Adipose tissue (tissue), 3 donors: ENCODE data around the gene AHCYL2. TPM values are rescaled to one million over a fixed set of nuclear protein-coding genes. Genes with fewer than 3 reads are reported as not detected.
"Not testable (repeated sequence)": the region's sequence is repeated elsewhere in the genome, so short reads cannot be mapped to it uniquely, and the experiment has no call there.

ENCODE experiments used
- H3K27ac ChIP-seq: one replicate; pipeline ENCODE4 v1.5.1; 2013; ENCODE audit warnings: low read depth, low read length
- WGBS, 3 donors: extraction: QIAGEN DNeasy Blood & Tissue Kit; methylation state at CpG; one replicate each; pipeline ENCODE4 v1.1.7; 2013; 5-methylcytosine and 5-hydroxymethylcytosine counted together
- polyA plus RNA-seq, 3 donors: library from polyadenylated mRNA; stranded (reverse); fragments of 200-250 nt; gene quantifications; one replicate each; pipeline ENCODE4 v1.2.3, GENCODE V29; 2013
- donor health status: healthy with polysubstance abuse.
- donor health status: Bipolar disorder and iron deficiency.
- donor health status: healthy.

Gene AHCYL2
- polyA plus RNA-seq, 3 donors = 4.1 to 5.8 (median 5.3) TPM

DNA sequence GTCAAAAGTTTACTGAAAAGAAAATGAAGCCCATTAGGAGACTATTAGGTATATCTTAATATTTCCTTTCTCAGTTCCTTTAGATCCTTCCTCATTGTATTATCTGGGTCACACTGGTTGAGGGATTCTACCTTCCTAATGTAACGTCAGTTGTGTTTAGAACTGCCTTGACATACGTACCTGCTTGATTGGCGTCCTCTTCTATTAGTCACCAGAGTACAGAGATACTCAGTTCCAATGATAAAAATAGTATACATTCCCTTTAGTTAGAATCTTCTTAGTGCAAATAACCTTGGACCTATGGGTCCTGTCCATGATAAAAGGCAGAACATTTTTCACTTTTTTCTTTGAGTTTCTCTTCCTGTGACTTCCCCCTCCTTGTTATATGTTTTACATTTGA lies 45.2 kb downstream of the AHCYL2 start:
- no peak overlapping the region for H3K27ac ChIP-seq
- 79 to 87% (median 84%) methylated on average over 3 of the region's 3 CpGs for WGBS, 3 donors

DNA sequence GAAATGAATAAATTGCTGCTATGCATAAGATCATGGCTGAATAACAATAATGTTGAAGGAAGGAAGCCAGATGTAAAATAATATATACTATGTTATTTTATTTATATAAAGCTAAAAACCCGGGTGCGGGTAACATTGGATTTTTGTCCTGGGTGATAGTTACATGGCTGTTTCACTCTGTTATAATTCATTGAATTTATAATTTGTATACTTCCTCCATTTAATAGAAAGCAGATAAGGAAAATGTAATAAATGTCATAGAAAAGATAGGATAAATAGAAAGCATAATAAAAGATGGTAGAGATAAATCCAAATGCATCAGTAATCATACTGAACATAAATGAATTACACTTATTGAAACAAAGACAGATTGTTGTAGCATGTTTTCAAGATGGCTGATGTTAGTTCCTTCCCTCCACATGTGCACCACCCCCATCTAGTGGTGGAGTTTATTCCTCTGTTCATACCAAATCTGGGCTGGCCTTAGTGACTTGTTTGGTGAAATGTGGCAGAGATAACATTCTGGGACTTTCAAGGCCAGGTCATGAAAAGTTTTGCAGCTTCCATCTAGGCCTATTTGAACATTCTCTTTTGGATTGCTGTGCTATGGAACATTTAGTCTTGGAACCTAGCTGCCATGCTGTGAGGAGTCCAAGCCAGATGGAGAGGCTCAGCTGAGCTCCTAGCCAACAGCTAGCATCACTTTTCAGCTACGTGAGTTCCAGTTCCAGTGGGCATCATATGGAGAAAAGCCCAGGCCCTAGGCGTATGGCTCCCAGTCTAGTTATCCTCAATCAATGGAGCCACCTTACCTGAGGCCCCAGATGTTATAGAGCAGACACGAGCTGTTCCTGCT lies 46.9 kb downstream of the AHCYL2 start:
- no peak overlapping the region for H3K27ac ChIP-seq
- WGBS, 3 donors = 57 to 76% (median 68%) methylated on average over 5 of the region's 5 CpGs

GRCh38 chr7:129273936-129274335 lies 49.1 kb downstream of the AHCYL2 start:
- no peak overlapping the region for H3K27ac ChIP-seq

DNA sequence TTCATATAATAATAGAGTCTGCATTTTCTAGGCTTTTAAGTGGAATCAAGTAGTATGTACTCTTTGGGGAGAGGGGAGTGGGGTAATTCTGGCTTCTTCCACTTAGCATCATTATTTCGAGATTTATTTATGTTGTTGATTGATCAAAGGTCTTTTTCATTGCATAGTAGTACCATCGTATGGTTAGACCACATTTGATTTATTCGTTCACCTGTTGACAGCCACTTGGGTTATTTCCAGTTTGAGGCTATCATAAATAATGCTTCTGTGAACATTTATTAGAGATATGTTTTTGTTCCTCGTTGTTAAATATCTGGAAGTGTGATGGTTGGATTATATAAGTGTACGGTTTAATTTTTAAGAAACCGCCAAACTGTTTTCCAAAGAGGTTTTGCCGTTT lies 52.8 kb downstream of the AHCYL2 start:
- H3K27ac ChIP-seq = no peak overlapping the region
- 59 to 66% (median 61%) methylated on average over 7 of the region's 7 CpGs for WGBS, 3 donors

- no peak overlapping the region for H3K27ac ChIP-seq
- 91 to 97% (median 95%) methylated on average over 2 of the region's 2 CpGs for WGBS, 3 donors
Measured at GRCh38 chr7:129278688-129279087, 53.9 kb downstream of the AHCYL2 start.

- WGBS, 3 donors = 87 to 94% (median 92%) methylated on average over 3 of the region's 3 CpGs
Measured at GRCh38 chr7:129279757-129280156, 54.9 kb downstream of the AHCYL2 start.

DNA sequence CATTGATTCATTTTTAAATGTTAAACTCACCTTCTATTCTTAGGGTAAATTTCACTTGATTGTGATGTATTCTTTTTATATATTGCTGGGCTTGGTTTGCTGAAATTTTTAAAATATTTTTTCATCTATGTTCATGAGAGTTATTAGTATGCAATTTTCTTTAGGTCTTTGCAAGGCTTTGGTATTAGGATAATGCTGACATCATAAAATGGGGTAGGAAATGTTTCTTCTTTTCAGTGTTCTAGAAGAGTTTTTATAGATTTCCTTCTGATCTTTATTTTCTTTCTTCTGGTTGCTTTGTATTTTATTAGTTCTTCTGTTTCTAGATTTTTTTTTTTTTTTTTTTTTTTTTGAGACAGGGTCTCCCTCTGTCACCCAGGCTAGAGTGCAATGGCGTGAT lies 56.3 kb downstream of the AHCYL2 start:
- WGBS, 3 donors = 89 to 100% (median 100%) methylated on average over 1 of the region's 1 CpG
- no peak overlapping the region for H3K27ac ChIP-seq

More at GRCh38 chr7:129279757-129280156, 54.9 kb downstream of the AHCYL2 start:
- H3K27ac ChIP-seq = no peak overlapping the region

DNA sequence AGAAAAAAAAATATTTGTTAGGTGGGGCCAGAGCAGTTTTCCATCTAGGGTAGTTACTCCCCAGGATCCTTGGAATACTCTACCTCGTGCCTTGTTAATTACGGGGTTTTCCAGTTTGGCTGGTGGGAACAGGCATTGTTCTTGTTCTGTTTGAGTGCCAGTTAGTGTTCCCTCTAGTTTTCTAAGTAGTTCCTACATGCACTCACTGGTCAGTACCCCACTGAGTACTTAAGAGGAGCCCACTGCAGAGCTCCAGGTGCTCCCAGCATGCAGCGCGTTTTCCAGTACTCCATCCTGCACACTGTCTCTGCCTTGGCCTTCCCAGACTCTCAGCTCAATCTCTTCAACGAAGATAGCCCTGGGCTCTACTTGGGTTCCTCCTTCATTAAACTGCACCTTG lies 58.0 kb downstream of the AHCYL2 start:
- 87 to 91% (median 88%) methylated on average over 5 of the region's 5 CpGs for WGBS, 3 donors
- H3K27ac ChIP-seq = no peak overlapping the region

DNA sequence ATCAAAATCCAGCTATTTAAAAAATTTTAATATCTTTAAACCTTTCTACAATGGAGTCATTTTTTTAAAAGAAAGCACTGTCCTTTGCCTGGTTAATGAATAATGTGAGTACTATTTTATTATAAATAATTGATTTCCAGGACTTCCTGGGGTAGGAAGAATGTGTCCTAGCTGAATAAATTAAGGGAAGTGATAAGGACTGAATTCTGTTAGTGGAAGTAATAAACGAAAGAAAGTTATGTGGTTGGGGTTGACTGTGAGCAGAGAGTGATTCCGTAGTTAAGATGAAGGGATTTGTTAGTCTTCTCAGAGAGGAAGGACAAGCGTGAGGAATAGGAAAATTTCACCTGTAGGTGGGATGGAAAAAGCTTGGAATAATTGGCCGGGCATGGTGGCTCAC lies 59.1 kb downstream of the AHCYL2 start:
- WGBS, 3 donors = 69 to 76% (median 74%) methylated on average over 4 of the region's 4 CpGs
- no peak overlapping the region for H3K27ac ChIP-seq

GRCh38 chr7:129285111-129285510 lies 60.3 kb downstream of the AHCYL2 start:
- H3K27ac ChIP-seq = no peak overlapping the region
- 75 to 83% (median 79%) methylated on average over 2 of the region's 2 CpGs for WGBS, 3 donors

- H3K27ac ChIP-seq = no peak overlapping the region
- WGBS, 3 donors = 97 to 98% (median 97%) methylated on average over 3 of the region's 3 CpGs
Measured at GRCh38 chr7:129292861-129293260, 68.0 kb downstream of the AHCYL2 start.

DNA sequence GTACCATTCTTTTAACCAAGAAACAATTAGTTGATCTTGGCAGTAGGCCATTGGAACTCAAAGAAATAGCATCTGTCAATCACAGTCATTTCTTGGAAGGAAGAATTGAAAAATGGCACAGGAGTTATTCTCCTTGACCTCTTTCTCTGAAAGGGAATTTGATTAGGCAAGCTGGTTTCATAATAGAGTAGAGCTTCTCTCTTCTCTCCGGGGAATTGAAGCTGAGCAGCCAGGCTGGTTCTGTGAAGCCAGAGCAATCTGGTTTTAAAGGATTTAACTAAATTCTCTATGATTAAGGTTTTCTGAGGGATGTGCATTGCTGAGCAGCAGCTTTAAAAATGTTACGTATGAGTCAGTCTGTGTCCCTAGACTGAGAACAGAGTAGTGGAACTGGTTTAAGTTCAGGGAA lies 70.2 kb downstream of the AHCYL2 start:
- no peak overlapping the region for H3K27ac ChIP-seq
- WGBS, 3 donors = 47 to 49% (median 47%) methylated on average over 2 of the region's 2 CpGs

GRCh38 chr7:129298268-129298893 lies 73.6 kb downstream of the AHCYL2 start:
- whole genome bisulfite sequencing, 3 donors = 37 to 50% (median 40%) methylated on average over 3 of the region's 3 CpGs

GRCh38 chr7:129299889-129300288 lies 75.1 kb downstream of the AHCYL2 start:
- H3K27ac ChIP-seq = no peak overlapping the region
- WGBS, 3 donors = 92 to 94% (median 94%) methylated on average over 3 of the region's 3 CpGs

More at GRCh38 chr7:129298268-129298893, 73.6 kb downstream of the AHCYL2 start:
- no peak overlapping the region for H3K27ac ChIP-seq

DNA sequence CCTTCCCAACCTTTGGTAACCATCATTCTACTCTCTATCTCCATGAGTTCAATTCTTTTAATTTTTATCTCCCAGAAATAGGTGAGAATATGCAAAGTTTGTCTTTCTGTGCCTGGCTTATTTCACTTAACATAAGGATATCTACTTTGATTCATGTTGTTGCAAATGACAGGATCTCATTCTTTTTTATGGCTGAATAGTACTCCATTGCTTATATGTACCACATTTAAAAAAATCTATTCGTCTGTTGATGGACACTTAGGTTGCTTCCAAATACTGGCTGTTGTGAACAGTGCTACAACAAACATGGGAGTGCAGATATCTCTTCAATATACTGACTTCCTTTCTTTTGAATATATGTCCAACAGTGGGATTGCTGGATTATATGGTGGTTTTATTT lies 75.5 kb downstream of the AHCYL2 start:
- not testable (repeated sequence) for H3K27ac ChIP-seq
- 95 to 100% (median 97%) methylated on average over 1 of the region's 1 CpG for WGBS, 3 donors

- no peak overlapping the region for H3K27ac ChIP-seq
- 96 to 98% (median 97%) methylated on average over 3 of the region's 3 CpGs for whole genome bisulfite sequencing, 3 donors
Measured at GRCh38 chr7:129307592-129307991, 82.8 kb downstream of the AHCYL2 start.

DNA sequence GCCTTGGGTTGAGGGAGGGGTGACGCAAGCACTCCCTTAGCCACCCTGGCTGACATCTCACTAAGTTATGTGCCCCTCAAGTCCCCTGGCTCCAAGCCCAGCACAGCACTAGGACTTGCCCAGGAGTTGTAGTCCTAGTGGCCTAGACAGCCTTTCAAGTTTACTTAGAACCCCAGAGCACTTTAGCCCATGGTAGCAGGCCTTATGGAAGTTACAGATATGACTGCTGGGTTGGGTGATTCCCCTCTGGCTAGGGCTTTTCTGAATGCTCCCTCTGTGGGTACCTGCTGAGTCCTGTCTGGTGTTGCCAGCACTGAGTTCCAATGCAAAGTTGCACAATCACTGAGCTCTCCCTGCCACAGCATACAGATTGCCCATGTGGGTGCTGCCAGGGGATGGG lies 83.2 kb downstream of the AHCYL2 start:
- H3K27ac ChIP-seq = no peak overlapping the region
- WGBS, 3 donors = 75 to 94% (median 91%) methylated on average over 1 of the region's 1 CpG

- WGBS, 3 donors = 93 to 97% (median 94%) methylated on average over 5 of the region's 5 CpGs
Measured at GRCh38 chr7:129311429-129311828, 86.6 kb downstream of the AHCYL2 start.

GRCh38 chr7:129313282-129313681 lies 88.5 kb downstream of the AHCYL2 start:
- H3K27ac ChIP-seq = no peak overlapping the region
- 97 to 98% (median 98%) methylated on average over 3 of the region's 3 CpGs for WGBS, 3 donors

More at GRCh38 chr7:129311429-129311828, 86.6 kb downstream of the AHCYL2 start:
- no peak overlapping the region for H3K27ac ChIP-seq

DNA sequence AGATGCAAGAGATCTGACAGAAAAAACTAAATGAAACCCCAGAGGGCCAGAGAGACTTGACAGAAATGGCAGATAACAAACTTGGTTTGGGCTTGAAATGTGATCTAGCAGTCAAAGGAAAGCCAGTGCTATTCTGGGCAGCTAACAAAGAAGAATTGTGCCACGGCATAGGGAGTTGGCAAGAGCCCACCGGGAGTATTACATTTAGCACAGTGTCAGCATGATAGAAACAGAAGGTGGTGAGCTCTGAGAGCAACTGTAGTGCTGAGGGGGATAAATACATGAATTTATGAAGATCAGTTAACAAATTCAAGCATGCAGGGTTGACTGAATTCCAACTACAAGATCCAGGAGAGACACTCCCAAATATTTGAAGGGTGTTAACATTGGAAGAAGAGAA lies 91.1 kb downstream of the AHCYL2 start:
- 41 to 48% (median 43%) methylated on average over 2 of the region's 2 CpGs for WGBS, 3 donors
- no peak overlapping the region for H3K27ac ChIP-seq
